ENCODE results near the gene DBP.
A peak's percentile ranks its signal among the peaks of the same experiment; 100 is the strongest.

Gene DBP

GRCh38 chr19:48654299-48655059 lies 17.3 kb upstream of the DBP start (continued):
- TF ChIP-seq ZNF692 (tag by site-specific recombination; IDR thresholded peaks at IDR 0.05) (peak; percentile 96), ZNF354C (tag by site-specific recombination; IDR thresholded peaks at IDR 0.05; ENCODE audit: borderline replicate concordance, low read depth) (no peak), RBAK (tag by site-specific recombination; IDR thresholded peaks at IDR 0.05) (no peak)

GRCh38 chr19:48651683-48652048 lies 14.5 kb upstream of the DBP start:
- H3K4me1 ChIP-seq (ENCODE audit: control insufficient read depth, insufficient read depth, low read length) = peaks cover 6% of the 10 kb centered on the region
- no peaks in the 10 kb centered on the region for H3K9me3 ChIP-seq (ENCODE audit: control insufficient read depth, insufficient read depth, low read depth, low read length)
- H3K36me3 ChIP-seq (ENCODE audit: control insufficient read depth in 2 of 2, insufficient read depth in 1 of 2, low read length in 2 of 2) = no peaks in the 10 kb centered on the region; a peak in 1 of 3 replicates
- ChIA-PET CTCF (interaction anchor here (1.0 to 1.8 kb wide), 2 partner anchors 23 to 136 kb away, joined by 6 to 7 read pairs; no protein-coding TSS in a partner anchor), POLR2A (no interaction called here)
- no peak overlapping the region for H3K27ac ChIP-seq (ENCODE audit: extremely low read depth, low read depth, low read length)
- no peak overlapping the region for H3K4me3 ChIP-seq (ENCODE audit: low read depth, low read length)
- TF ChIP-seq ZNF174 (tag by site-specific recombination; IDR thresholded peaks at IDR 0.05) (no peak), ZNF571 (tag by site-specific recombination; IDR thresholded peaks at IDR 0.05) (no peak), ZNF639 (tag by site-specific recombination; IDR thresholded peaks at IDR 0.05) (no peak), ZBTB17 (tag by site-specific recombination; IDR thresholded peaks at IDR 0.05) (no peak), ZNF184 (tag by site-specific recombination; IDR thresholded peaks at IDR 0.05) (no peak), TSHZ1 (tag by site-specific recombination; IDR thresholded peaks at IDR 0.05; ENCODE audit: borderline replicate concordance) (no peak), ZNF629 (tag by site-specific recombination; IDR thresholded peaks at IDR 0.05) (no peak), ZNF292 (tag by site-specific recombination; IDR thresholded peaks at IDR 0.05; ENCODE audit: borderline replicate concordance, low read depth) (no peak), KLF9 (tag by site-specific recombination; IDR thresholded peaks at IDR 0.05; ENCODE audit: low read depth) (no peak), ZNF558 (tag by site-specific recombination; IDR thresholded peaks at IDR 0.05) (no peak), ZNF2 (tag by site-specific recombination; IDR thresholded peaks at IDR 0.05) (no peak), ZBTB44 (tag by site-specific recombination; IDR thresholded peaks at IDR 0.05) (no peak), PRDM2 (tag by site-specific recombination; IDR thresholded peaks at IDR 0.05; ENCODE audit: borderline replicate concordance) (no peak), ZNF561 (tag by site-specific recombination; IDR thresholded peaks at IDR 0.05; ENCODE audit: borderline replicate concordance) (no peak), ZNF692 (tag by site-specific recombination; IDR thresholded peaks at IDR 0.05) (no peak)
